ENCODE data around the gene ATP9B. TPM values are rescaled to one million over a fixed set of nuclear protein-coding genes. Genes with fewer than 3 reads are reported as not detected.

The ATP9B gene
- polyA plus RNA-seq, 1 of the 3 experiments (the other 2 are of a cell fraction): 11.2 TPM

- CTCF ChIA-PET: no interaction called here
- Histone ChIP-seq H3K9me2 (no peaks in the 10 kb centered on the region), H3K4me1 (ENCODE audit: control insufficient read depth in 1 of 2, insufficient read depth in 2 of 2, low read depth in 1 of 2, low read length in 1 of 2) (peaks cover 0 to 14% of the 10 kb centered on the region in 2 experiments; a peak in 3 of 4 replicates), H3K79me2 (ENCODE audit: insufficient read depth) (no peaks in the 10 kb centered on the region), H3K4me2 (no peak overlapping the region), H3F3A (replicated peaks; ENCODE audit: insufficient read depth) (no peaks in the 10 kb centered on the region), H3K4me3 (ENCODE audit: low read depth in 2 of 2, low read length in 1 of 2) (no peak overlapping the region), H3K9me3 (no peaks in the 10 kb centered on the region), H3K27me3 (ENCODE audit: insufficient read depth) (no peaks in the 10 kb centered on the region), H3K36me3 (replicated peaks in 1 of 2; ENCODE audit: control insufficient read depth in 1 of 2, insufficient read depth in 2 of 2, low read length in 1 of 2) (peaks cover 2 to 11% of the 10 kb centered on the region in 2 experiments), H3K27ac (ENCODE audit: low read depth in 2 of 2, low read length in 1 of 2) (peak overlapping the region in 1 of 2 experiments; percentile 84; a peak in 2 of 4 replicates), H2AFZ (ENCODE audit: low read depth) (no peak overlapping the region), H4K20me1 (ENCODE audit: insufficient read depth) (no peaks in the 10 kb centered on the region), H3K9ac (no peak overlapping the region)
- DNase-seq: peak; percentile 66
- POLR2A ChIA-PET: no interaction called here
- 53% methylated on average over 11 of the region's 11 CpGs for WGBS (ENCODE audit: low lambda C conversion rate)
- TF ChIP-seq YY1 (IDR thresholded peaks at IDR 0.05; ENCODE audit: low read depth): no peak
- no peak for TF ChIP-seq TAF1 (IDR thresholded peaks at IDR 0.05; ENCODE audit: borderline replicate concordance, low read depth, low read length)
- TF ChIP-seq, protein P1, sequence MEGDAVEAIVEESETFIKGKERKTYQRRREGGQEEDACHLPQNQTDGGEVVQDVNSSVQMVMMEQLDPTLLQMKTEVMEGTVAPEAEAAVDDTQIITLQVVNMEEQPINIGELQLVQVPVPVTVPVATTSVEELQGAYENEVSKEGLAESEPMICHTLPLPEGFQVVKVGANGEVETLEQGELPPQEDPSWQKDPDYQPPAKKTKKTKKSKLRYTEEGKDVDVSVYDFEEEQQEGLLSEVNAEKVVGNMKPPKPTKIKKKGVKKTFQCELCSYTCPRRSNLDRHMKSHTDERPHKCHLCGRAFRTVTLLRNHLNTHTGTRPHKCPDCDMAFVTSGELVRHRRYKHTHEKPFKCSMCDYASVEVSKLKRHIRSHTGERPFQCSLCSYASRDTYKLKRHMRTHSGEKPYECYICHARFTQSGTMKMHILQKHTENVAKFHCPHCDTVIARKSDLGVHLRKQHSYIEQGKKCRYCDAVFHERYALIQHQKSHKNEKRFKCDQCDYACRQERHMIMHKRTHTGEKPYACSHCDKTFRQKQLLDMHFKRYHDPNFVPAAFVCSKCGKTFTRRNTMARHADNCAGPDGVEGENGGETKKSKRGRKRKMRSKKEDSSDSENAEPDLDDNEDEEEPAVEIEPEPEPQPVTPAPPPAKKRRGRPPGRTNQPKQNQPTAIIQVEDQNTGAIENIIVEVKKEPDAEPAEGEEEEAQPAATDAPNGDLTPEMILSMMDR (IDR thresholded peaks at IDR 0.05): no peak
- TF ChIP-seq REST (IDR thresholded peaks at IDR 0.05; ENCODE audit: low read depth, low read length): no peak
- no peak for TF ChIP-seq USF2 (IDR thresholded peaks at IDR 0.05; ENCODE audit: borderline replicate concordance, low read depth, low read length)
- TF ChIP-seq GABPA (IDR thresholded peaks at IDR 0.05; ENCODE audit: low read depth): no peak
- no peak for TF ChIP-seq MEF2A (IDR thresholded peaks at IDR 0.05; ENCODE audit: borderline replicate concordance, low read depth)
- peak in 1 of 2 experiments; percentile 81; a peak in 1 of 4 replicates for TF ChIP-seq EP300 (IDR thresholded peaks at IDR 0.05; ENCODE audit: borderline replicate concordance in 1 of 2, low read depth in 1 of 2, low read length in 1 of 2)
- no peak for TF ChIP-seq FOXM1 (IDR thresholded peaks at IDR 0.05; ENCODE audit: low read depth)
- TF ChIP-seq MXI1 (IDR thresholded peaks at IDR 0.05; ENCODE audit: low read depth, low read length): peak; percentile 68; the same call in 1 of the 2 replicates
- no peak for TF ChIP-seq ZBTB33 (IDR thresholded peaks at IDR 0.05; ENCODE audit: borderline replicate concordance, low read depth)
- TF ChIP-seq CHD2 (IDR thresholded peaks at IDR 0.05; ENCODE audit: low read length, partially characterized antibody): peak; percentile 49
- TF ChIP-seq, protein P2, sequence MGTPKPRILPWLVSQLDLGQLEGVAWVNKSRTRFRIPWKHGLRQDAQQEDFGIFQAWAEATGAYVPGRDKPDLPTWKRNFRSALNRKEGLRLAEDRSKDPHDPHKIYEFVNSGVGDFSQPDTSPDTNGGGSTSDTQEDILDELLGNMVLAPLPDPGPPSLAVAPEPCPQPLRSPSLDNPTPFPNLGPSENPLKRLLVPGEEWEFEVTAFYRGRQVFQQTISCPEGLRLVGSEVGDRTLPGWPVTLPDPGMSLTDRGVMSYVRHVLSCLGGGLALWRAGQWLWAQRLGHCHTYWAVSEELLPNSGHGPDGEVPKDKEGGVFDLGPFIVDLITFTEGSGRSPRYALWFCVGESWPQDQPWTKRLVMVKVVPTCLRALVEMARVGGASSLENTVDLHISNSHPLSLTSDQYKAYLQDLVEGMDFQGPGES (IDR thresholded peaks at IDR 0.05; ENCODE audit: low read depth, low read length): no peak
- peak; percentile 85 for TF ChIP-seq RCOR1 (IDR thresholded peaks at IDR 0.05; ENCODE audit: low read length)
- no peak for TF ChIP-seq TEAD4 (IDR thresholded peaks at IDR 0.05; ENCODE audit: borderline replicate concordance, insufficient read depth)
- no peak for TF ChIP-seq MAX (IDR thresholded peaks at IDR 0.05; ENCODE audit: low read depth)
- TF ChIP-seq EZH2phosphoT487 (IDR thresholded peaks at IDR 0.05; ENCODE audit: borderline replicate concordance, low read depth): no peak
- no peak for TF ChIP-seq NFIC (IDR thresholded peaks at IDR 0.05; ENCODE audit: borderline replicate concordance)
- TF ChIP-seq FOSL2 (IDR thresholded peaks at IDR 0.05; ENCODE audit: borderline replicate concordance, low read depth): no peak
- no peak for TF ChIP-seq SIN3A (IDR thresholded peaks at IDR 0.05; ENCODE audit: borderline replicate concordance, low read depth, low read length)
- TF ChIP-seq, protein P3, sequence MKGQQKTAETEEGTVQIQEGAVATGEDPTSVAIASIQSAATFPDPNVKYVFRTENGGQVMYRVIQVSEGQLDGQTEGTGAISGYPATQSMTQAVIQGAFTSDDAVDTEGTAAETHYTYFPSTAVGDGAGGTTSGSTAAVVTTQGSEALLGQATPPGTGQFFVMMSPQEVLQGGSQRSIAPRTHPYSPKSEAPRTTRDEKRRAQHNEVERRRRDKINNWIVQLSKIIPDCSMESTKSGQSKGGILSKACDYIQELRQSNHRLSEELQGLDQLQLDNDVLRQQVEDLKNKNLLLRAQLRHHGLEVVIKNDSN (IDR thresholded peaks at IDR 0.05; ENCODE audit: borderline replicate concordance, low read depth): no peak
Observed at GRCh38 chr18:79283131-79283810, 214.1 kb downstream of the ATP9B start.
